ENCODE data around the gene ZNF441.
A peak's percentile ranks its signal among the peaks of the same experiment; 100 is the strongest.
"Not testable (repeated sequence)": the region's sequence is repeated elsewhere in the genome, so short reads cannot be mapped to it uniquely, and the experiment has no call there.

Gene ZNF441

GRCh38 chr19:11766597-11767591, at the start of gene ZNF441:
Gene ZNF441 (plus strand): TSS chr19:11767000. CDS start chr19:11767194, 194 bp downstream.
- DNase-seq = peak; percentile 42 to 86

DNA sequence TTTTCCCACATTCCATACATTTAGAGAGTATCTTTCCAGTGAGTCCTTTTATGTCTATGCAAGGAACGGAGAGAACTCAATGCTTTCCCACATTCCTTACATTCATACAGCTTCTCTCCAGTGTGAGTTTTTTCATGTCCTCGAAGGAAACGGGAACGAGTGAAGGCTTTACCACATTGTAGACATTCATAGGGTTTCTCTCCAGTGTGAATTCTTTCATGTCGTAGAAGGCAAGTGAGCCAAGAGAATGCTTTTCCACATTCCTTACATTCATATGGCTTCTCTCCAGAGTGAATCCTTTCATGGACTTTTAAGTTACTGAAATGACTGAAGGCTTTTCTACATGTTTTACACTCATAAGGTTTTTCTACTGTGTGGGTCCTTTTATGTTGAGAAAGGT, 45.1 kb upstream of the ZNF441 start:
- no peak for DNase-seq

GRCh38 chr19:11722414-11722813, 44.4 kb upstream of the ZNF441 start:
- no peak for DNase-seq

- no peak for DNase-seq
These were observed 37.2 kb upstream of the ZNF441 start for GRCh38 chr19:11729586-11729985.

GRCh38 chr19:11735375-11735774, 31.4 kb upstream of the ZNF441 start:
- DNase-seq = no peak

- peak in 1 of 2 experiments; percentile 34 for DNase-seq
These were observed 30.1 kb upstream of the ZNF441 start for GRCh38 chr19:11736696-11737095.

- DNase-seq = no peak
These were observed 28.6 kb upstream of the ZNF441 start for GRCh38 chr19:11737964-11738745.

GRCh38 chr19:11738746-11739620, 27.8 kb upstream of the ZNF441 start, which contains the start of gene ZNF823:
Gene ZNF823 (minus strand): TSS chr19:11738946. CDS start chr19:11738819, 127 bp downstream.
- DNase-seq = peak; percentile 98 to 99

DNA sequence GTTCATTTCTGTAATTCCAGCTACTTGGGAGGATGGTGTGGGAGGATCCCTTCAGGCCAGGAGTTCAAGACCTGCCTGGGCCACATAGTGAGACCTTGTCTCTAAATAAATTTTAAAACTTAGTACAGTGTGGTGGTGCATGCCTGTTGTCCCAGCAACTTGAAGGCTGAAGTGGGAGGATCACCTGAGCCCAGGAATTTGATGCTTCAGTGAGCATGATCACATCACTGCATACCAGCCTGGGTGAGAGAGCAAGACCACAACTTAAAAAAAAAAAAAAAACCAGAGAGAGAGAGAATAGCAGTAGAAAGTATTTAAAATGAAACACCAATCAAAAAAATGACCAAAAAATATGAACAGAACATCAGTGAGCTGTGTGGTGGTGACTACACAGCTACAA, 20.9 kb upstream of the ZNF441 start:
- DNase-seq = no peak

- DNase-seq = no peak
These were observed 19.5 kb upstream of the ZNF441 start for GRCh38 chr19:11747277-11747676.

GRCh38 chr19:11749751-11750150, 17.0 kb upstream of the ZNF441 start:
- no peak for DNase-seq

GRCh38 chr19:11752244-11752736, 14.5 kb upstream of the ZNF441 start:
- no peak for DNase-seq

DNA sequence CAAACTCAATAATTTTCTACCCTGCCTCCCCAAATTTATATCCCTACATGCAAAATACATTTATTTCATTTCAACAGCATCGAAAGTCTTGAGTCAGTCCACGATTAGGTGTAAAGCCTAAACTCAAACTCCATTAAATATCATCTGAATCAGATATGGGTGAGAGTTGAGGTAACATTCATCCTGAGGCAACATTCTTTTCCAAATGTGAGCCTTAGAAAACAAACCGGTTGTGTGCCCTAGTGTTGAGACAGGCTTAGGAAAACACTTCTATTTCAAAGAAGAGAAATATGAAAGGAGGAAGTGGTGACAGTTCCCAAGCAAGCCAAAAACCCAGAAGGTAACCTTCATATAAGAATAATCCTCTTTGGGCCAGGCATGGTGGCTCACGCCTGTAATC, 12.1 kb upstream of the ZNF441 start:
- DNase-seq = no peak

GRCh38 chr19:11756965-11757364, 9.8 kb upstream of the ZNF441 start:
- DNase-seq = no peak

GRCh38 chr19:11759805-11760204, 7.0 kb upstream of the ZNF441 start:
- DNase-seq = no peak

GRCh38 chr19:11763117-11763516, 3.7 kb upstream of the ZNF441 start:
- no peak for DNase-seq

- no peak for DNase-seq
These were observed 3.2 kb upstream of the ZNF441 start for GRCh38 chr19:11763611-11764010.

GRCh38 chr19:11767633-11768133, 883 bp downstream of the ZNF441 start:
- DNase-seq = no peak

DNA sequence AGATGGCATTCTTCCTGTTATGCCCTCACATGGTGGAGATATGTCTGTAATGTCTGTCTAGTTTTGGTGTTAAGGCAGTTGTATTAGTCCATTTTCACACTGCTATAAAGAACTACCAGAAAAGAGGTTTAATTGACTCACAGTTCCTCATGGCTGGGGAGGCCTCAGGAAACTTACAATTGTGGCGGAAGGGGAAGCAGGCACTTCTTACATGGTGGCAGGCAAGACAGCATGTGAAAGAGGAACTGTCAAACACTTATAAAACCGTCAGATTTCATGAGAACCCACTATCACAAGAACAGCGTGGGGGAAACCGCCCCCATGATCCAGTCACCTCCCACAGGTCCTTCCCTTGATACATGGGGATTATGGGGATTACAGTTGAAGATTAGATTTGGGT, 3.2 kb downstream of the ZNF441 start:
- no peak for DNase-seq

GRCh38 chr19:11771520-11771919, 4.7 kb downstream of the ZNF441 start:
- not testable (repeated sequence) for DNase-seq

- DNase-seq = not testable (repeated sequence)
These were observed 9.9 kb downstream of the ZNF441 start for GRCh38 chr19:11776669-11777068.

- DNase-seq = no peak
These were observed 13.7 kb downstream of the ZNF441 start for GRCh38 chr19:11780431-11781020.
